ENCODE data around the gene SHCBP1L.

Gene SHCBP1L

DNA sequence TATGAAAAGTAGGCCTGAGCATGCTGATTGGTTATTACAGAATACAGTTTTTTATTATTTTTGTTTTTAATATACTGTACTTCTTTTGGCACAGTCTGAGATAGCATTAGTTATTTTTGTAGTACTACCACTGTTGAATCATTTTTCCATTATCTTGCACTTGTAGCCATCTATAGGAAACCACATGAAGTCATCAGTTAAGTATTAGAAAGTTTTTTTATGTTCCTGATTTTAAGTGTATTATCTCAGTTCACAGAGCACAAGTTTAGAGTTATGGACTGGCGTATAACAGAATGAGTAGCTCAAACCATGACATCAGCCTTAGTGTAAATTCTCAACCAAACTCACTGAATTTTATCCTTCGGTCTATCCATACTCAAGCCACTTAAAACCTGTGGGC lies 91.0 kb downstream of the SHCBP1L start:
- TF ChIP-seq, protein P1, sequence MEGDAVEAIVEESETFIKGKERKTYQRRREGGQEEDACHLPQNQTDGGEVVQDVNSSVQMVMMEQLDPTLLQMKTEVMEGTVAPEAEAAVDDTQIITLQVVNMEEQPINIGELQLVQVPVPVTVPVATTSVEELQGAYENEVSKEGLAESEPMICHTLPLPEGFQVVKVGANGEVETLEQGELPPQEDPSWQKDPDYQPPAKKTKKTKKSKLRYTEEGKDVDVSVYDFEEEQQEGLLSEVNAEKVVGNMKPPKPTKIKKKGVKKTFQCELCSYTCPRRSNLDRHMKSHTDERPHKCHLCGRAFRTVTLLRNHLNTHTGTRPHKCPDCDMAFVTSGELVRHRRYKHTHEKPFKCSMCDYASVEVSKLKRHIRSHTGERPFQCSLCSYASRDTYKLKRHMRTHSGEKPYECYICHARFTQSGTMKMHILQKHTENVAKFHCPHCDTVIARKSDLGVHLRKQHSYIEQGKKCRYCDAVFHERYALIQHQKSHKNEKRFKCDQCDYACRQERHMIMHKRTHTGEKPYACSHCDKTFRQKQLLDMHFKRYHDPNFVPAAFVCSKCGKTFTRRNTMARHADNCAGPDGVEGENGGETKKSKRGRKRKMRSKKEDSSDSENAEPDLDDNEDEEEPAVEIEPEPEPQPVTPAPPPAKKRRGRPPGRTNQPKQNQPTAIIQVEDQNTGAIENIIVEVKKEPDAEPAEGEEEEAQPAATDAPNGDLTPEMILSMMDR (IDR thresholded peaks at IDR 0.05; ENCODE audit: insufficient read depth, missing control alignments) = no peak
- FAIRE-seq (peak; percentile 55), DNase-seq (ENCODE audit: insufficient read length, low spot score) (no peak)

GRCh38 chr1:182860658-182861057 lies 92.3 kb downstream of the SHCBP1L start:
- TF ChIP-seq, protein P1 (IDR thresholded peaks at IDR 0.05; ENCODE audit: insufficient read depth, missing control alignments) = no peak
- DNase-seq (ENCODE audit: insufficient read length, low spot score) (no peak), FAIRE-seq (no peak)

GRCh38 chr1:182857212-182857611 lies 95.8 kb downstream of the SHCBP1L start:
- TF ChIP-seq, protein P1 (IDR thresholded peaks at IDR 0.05; ENCODE audit: insufficient read depth, missing control alignments) = no peak
- no peak for DNase-seq (ENCODE audit: insufficient read length, low spot score)
- FAIRE-seq = no peak

- DNase-seq (ENCODE audit: insufficient read length, low spot score) (no peak), FAIRE-seq (peak; percentile 67)
- TF ChIP-seq, protein P1 (IDR thresholded peaks at IDR 0.05; ENCODE audit: insufficient read depth, missing control alignments) = no peak
Measured at GRCh38 chr1:182855911-182856310, 97.1 kb downstream of the SHCBP1L start.

GRCh38 chr1:182851825-182852224 lies 101.1 kb downstream of the SHCBP1L start:
- DNase-seq (ENCODE audit: insufficient read length, low spot score) = no peak
- FAIRE-seq = peak; percentile 25
- TF ChIP-seq, protein P1 (IDR thresholded peaks at IDR 0.05; ENCODE audit: insufficient read depth, missing control alignments) = no peak

GRCh38 chr1:182850319-182850718 lies 102.6 kb downstream of the SHCBP1L start:
- DNase-seq (ENCODE audit: insufficient read length, low spot score) = no peak
- TF ChIP-seq, protein P1 (IDR thresholded peaks at IDR 0.05; ENCODE audit: insufficient read depth, missing control alignments) = no peak
- FAIRE-seq = no peak
